ENCODE results near the gene QSOX1.

Gene QSOX1

GRCh38 chr1:180170546-180171151 is 16.0 kb downstream of the QSOX1 start:
- DNase-seq = no peak

- DNase-seq = no peak
Observed at GRCh38 chr1:180171691-180172090, 17.0 kb downstream of the QSOX1 start.

GRCh38 chr1:180173451-180173850 is 18.8 kb downstream of the QSOX1 start:
- DNase-seq = no peak

GRCh38 chr1:180173952-180174351 is 19.3 kb downstream of the QSOX1 start:
- no peak for DNase-seq

GRCh38 chr1:180175291-180175690 is 20.6 kb downstream of the QSOX1 start:
- DNase-seq = no peak

- no peak for DNase-seq
Observed at GRCh38 chr1:180175806-180176205, 21.1 kb downstream of the QSOX1 start.

- no peak for DNase-seq
Observed at GRCh38 chr1:180176965-180177364, 22.3 kb downstream of the QSOX1 start.

GRCh38 chr1:180177931-180178330 is 23.3 kb downstream of the QSOX1 start:
- DNase-seq = no peak

- DNase-seq = peak; percentile 88
Observed at GRCh38 chr1:180178511-180179161, 24.0 kb downstream of the QSOX1 start.

GRCh38 chr1:180179162-180179957 is 24.7 kb downstream of the QSOX1 start:
- DNase-seq = no peak

GRCh38 chr1:180181048-180181447 is 26.4 kb downstream of the QSOX1 start:
- DNase-seq = no peak

- DNase-seq = no peak
Observed at GRCh38 chr1:180181996-180182642, 27.4 kb downstream of the QSOX1 start.

- DNase-seq = no peak
Observed at GRCh38 chr1:180182643-180183311, 28.1 kb downstream of the QSOX1 start.

- no peak for DNase-seq
Observed at GRCh38 chr1:180183426-180183825, 28.8 kb downstream of the QSOX1 start.

- DNase-seq = no peak
Observed at GRCh38 chr1:180184041-180184440, 29.4 kb downstream of the QSOX1 start.

- DNase-seq = no peak
Observed at GRCh38 chr1:180185281-180185680, 30.6 kb downstream of the QSOX1 start.

GRCh38 chr1:180185971-180186645 is 31.4 kb downstream of the QSOX1 start:
- DNase-seq = no peak

GRCh38 chr1:180186831-180187230 is 32.2 kb downstream of the QSOX1 start:
- no peak for DNase-seq

GRCh38 chr1:180187626-180188025 is 33.0 kb downstream of the QSOX1 start:
- DNase-seq = no peak

- no peak for DNase-seq
Observed at GRCh38 chr1:180188091-180188506, 33.4 kb downstream of the QSOX1 start.

- no peak for DNase-seq
Observed at GRCh38 chr1:180188684-180189175, 34.1 kb downstream of the QSOX1 start.

GRCh38 chr1:180190091-180190490 is 35.4 kb downstream of the QSOX1 start:
- no peak for DNase-seq
